ENCODE measurements around the gene CD99L2. TPM values are rescaled to one million over a fixed set of nuclear protein-coding genes. Genes with fewer than 3 reads are reported as not detected.

The CD99L2 gene, protein sequence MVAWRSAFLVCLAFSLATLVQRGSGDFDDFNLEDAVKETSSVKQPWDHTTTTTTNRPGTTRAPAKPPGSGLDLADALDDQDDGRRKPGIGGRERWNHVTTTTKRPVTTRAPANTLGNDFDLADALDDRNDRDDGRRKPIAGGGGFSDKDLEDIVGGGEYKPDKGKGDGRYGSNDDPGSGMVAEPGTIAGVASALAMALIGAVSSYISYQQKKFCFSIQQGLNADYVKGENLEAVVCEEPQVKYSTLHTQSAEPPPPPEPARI
- 32.3 and 37.5 TPM in 2 replicates for total RNA-seq

DNA sequence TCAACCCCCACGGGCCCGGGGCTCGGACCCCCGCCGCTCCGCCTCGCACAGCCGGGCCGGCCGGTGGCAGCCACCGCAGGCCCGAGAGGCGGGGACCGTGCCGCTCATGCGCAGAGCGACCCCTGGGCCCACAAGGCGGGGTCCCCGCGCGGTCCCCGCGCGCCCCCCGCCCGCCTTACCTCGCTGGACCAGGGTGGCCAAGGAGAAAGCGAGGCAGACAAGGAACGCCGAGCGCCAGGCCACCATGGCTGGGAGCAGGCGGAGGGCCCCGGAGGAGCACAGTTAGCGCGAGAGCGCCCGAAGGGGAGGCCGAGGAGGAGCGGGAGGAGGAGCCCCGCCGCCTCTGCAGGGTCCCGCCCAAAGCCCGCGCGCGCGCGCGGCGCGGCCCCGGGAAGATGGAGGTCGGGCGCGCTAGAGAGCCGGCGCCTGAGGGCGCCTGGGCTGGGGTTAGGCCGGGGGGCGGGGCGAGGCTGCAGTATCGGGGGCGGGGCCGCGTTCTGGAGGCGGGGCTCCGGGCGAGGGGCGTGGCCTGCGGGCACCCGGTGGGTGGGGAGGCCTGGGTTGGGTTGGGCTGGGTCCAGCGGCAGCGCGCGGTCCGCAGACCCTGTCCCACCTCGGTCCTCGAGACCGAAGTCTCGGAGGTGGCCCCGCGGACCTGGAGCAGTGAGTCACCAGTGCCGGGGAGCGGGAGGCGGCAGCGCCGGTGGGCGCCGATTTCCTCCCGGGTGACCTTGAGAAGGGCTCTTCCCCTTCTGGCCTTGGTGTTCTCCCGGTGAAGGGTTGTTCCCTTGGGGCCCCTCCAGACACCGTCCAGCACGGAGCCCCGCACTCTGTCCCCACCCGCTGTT, at the start of gene CD99L2:
Gene CD99L2 (minus strand): TSS at position 326 of the 848 bp plus-strand sequence. CDS start 80 bp downstream, at position 246.

Other genes with a start within 250 kb of the CD99L2 start
- gene MTMR1, start 205.3 kb downstream of the CD99L2 start, total RNA-seq: 11.1 and 15.6 TPM in 2 replicates
- gene HMGB3, start 84.7 kb upstream of the CD99L2 start, total RNA-seq: 24.9 and 31.2 TPM in 2 replicates

Data from mammary microvascular endothelial cell (primary cell).